AG10803 (cell line): ENCODE data around the gene HSPH1.

ENCODE experiments used
- DNase-seq: peaks from one replicate; pipeline ENCODE4 v3.0.0; 2010; ENCODE audit warnings: low read depth
- H3K4me3 ChIP-seq: 2 replicates; pipeline ENCODE4 v1.5.1; 2011; ENCODE audit warnings: mild to moderate bottlenecking, low read length, control low read depth
- CTCF ChIP-seq: conservative IDR thresholded peaks from 2 replicates; pipeline ENCODE4 v1.5.1; 2011; ENCODE audit warnings: mild to moderate bottlenecking, low read length, control low read depth, inconsistent platforms

The HSPH1 gene

GRCh38 chr13:31150315-31150985, 11.3 kb downstream of the HSPH1 start:
- TF ChIP-seq CTCF: no peak
- DNase-seq: no peak
- no peak overlapping the region for H3K4me3 ChIP-seq

GRCh38 chr13:31149604-31150003, 12.1 kb downstream of the HSPH1 start:
- TF ChIP-seq CTCF: no peak
- no peak for DNase-seq
- no peak overlapping the region for H3K4me3 ChIP-seq

- DNase-seq: no peak
- no peak overlapping the region for H3K4me3 ChIP-seq
- TF ChIP-seq CTCF: no peak
These were observed 16.3 kb downstream of the HSPH1 start for GRCh38 chr13:31145417-31145816.

- no peak for DNase-seq
- H3K4me3 ChIP-seq: no peak overlapping the region
- no peak for TF ChIP-seq CTCF
These were observed 23.2 kb downstream of the HSPH1 start for GRCh38 chr13:31138515-31138914.

- DNase-seq: no peak
- no peak for TF ChIP-seq CTCF
These were observed 25.0 kb downstream of the HSPH1 start for GRCh38 chr13:31136724-31137123.

GRCh38 chr13:31134039-31134711, 27.5 kb downstream of the HSPH1 start:
- no peak for TF ChIP-seq CTCF
- no peak overlapping the region for H3K4me3 ChIP-seq
- no peak for DNase-seq

More at GRCh38 chr13:31136724-31137123, 25.0 kb downstream of the HSPH1 start:
- H3K4me3 ChIP-seq: no peak overlapping the region

GRCh38 chr13:31133621-31134020, 28.1 kb downstream of the HSPH1 start:
- no peak for DNase-seq
- no peak for TF ChIP-seq CTCF
- H3K4me3 ChIP-seq: no peak overlapping the region
